Smooth muscle cell of trachea (primary cell): ENCODE results near the gene ALDH4A1. TPM values are rescaled to one million over a fixed set of nuclear protein-coding genes. Genes with fewer than 3 reads are reported as not detected.

Experiments used
- total RNA-seq: library from RNA; depleted of rRNA; stranded (reverse); fragments of >200 nt; gene quantifications from 2 replicates; pipeline ENCODE4 v1.2.1, GENCODE V29; 2014

The ALDH4A1 gene, protein sequence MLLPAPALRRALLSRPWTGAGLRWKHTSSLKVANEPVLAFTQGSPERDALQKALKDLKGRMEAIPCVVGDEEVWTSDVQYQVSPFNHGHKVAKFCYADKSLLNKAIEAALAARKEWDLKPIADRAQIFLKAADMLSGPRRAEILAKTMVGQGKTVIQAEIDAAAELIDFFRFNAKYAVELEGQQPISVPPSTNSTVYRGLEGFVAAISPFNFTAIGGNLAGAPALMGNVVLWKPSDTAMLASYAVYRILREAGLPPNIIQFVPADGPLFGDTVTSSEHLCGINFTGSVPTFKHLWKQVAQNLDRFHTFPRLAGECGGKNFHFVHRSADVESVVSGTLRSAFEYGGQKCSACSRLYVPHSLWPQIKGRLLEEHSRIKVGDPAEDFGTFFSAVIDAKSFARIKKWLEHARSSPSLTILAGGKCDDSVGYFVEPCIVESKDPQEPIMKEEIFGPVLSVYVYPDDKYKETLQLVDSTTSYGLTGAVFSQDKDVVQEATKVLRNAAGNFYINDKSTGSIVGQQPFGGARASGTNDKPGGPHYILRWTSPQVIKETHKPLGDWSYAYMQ
- total RNA-seq: 16.0 and 28.0 TPM in 2 replicates

DNA sequence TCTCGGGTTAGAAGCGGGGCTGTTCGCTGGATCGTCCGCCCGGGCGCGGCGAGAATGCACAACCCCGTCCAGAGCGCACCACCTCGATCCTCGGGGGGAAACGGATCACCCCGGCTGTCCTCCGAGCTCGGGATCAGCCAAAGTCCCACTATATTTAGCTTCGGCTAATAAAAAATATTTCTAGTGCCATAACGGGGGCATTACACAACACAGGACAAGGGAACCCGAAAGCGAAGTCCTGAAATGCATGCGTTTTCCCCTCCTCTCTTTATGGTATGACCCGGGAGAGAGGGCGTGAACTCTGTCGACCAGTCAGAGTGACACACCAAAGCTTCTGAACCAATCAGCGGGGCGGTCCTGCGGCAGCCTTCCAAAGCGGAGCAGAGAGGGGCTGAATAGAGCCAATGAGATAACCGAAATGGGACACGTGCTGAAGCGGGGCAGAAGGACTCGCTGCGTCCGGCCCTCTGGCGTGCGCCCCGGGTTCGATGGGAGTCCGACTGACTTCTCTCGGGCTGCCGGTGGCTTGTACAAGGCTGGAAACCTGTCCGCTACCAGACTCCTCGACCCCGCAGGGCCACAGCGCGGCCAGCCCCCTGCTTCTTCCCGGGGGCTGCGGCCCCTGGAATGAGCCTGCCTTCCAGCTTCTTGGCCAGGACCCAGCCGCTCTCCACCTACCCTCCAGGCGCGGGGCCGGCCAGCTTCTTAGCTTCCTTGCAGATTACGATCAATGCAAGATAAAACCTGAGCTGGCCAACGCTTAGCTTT lies at the start of gene ALDH4A1:
Gene ALDH4A1 (minus strand): TSS at position 33 of the 768 bp plus-strand sequence. CDS start 32 bp downstream, at position 1.

DNA sequence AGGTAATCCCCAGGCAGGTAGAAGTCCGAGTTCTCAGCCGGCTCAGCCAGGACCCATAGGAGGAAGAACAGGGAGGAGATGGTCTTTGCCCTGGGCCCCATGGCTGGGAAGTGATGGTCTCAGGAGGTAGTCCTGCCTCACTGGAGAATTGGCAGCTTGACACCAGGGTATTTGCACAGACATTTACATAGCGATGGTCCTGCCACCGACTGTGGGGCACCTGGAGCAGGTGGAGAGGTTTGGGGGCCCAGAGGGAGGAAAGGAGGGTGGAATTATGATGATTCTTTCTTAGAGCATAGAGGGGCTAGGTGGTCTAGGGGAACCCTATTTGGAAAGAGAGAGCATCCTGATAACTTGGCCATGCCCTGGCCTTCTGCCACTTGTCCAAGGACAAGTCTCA lies 42.8 kb downstream of the ALDH4A1 start, which contains the start of gene TAS1R2:
Gene TAS1R2 (minus strand): TSS at position 101 of the 400 bp plus-strand sequence. CDS start 0 bp downstream, at position 101.

Other genes with a start within 250 kb of the ALDH4A1 start
- gene TAS1R2, start 42.9 kb downstream of the ALDH4A1 start, total RNA-seq: not detected in 2 replicates
- gene IFFO2, start 54.1 kb upstream of the ALDH4A1 start, total RNA-seq: 5.5 and 7.8 TPM in 2 replicates